HG03442 (cell line): Measurements from ENCODE around the gene CSPG4.
A peak's percentile ranks its signal among the peaks of the same experiment; 100 is the strongest.

Experiments
- ATAC-seq: cut with Tn5 transposase; IDR thresholded peaks from one replicate; pipeline ENCODE4 v1.9.1; 2021; ENCODE audit warnings: mild to moderate bottlenecking, moderate library complexity; ENCODE audit not compliant: unreplicated experiment

CSPG4 gene

DNA sequence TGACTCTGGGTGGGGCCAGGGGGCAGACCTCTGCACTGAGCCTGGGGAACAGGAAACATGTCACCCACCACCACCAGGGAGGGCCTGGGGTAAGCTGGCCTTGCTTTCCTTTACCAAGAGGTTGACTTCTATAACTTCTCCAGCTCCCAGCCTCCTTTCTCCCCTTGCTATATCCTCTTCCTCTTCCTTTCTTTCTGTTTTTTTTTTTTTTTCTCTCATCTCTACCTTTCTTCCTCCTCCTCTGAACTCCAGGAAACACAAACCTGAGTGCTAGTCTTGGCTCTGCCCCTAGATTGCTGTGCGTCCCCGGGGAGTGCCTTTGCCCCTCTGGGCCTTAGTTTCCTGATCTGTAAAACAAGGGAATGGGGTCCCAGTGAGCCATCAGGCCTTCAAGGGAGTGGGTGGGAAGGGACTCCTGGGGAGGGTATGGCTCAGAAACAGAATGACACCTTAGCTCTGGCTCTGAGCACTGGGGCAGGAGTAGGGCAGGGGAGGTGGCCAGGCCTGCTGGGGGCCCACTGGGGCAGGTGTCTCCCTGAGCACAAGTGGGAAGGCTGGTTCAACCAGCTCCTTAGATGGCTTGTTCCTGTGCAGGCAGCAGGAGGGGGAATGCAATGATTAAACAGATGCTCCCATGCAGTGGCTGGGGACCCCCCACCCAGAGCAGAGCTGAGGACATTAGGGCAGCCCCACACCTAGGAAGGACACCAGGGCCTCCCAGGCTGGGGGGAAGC, 60.7 kb downstream of the CSPG4 start:
- ATAC-seq: no peak

DNA sequence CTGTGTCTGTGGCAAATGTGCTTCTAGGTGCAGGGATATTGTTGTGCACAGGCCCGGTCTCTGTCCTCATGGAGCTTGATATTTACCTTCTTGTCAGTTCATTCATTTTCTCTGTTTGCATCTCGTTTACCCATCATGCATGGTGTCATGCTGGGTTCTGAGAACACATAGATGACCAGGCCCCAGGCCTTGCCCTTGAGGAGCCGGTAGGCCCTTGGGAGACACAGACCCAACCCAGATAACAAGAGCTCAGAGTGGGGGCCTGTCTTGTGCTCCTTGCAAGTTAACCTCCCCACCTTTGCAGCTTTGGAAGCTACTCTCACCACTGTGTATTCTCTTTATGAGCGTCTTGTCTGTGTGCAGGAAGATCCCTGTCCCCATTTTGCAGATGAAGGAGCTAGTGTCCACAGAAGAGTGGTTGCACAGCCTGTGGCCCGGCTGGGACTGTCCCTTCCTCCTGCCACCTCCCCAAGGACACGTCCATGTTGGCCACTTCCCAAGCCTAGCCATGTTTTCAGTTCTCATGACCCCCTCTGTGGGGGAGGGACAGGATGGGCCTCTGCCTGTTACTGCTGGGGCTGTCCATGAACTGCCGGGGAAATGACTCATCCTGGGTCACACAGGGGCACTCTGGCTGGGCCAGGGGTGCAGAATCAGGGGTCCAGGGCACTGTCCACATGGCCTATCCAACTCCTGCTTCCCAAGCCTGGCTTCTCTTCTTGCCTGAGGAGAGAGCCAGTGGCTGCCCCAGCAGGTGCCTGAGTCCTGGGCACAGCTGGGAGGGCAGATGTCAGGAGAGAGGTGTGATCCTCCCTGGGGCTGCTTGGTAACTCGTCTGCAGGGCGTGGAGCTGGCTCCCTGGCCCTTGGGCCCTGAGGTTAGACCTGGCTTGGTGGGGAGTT, 61.5 kb downstream of the CSPG4 start:
- no peak for ATAC-seq

GRCh38 chr15:75649848-75650247, 62.8 kb downstream of the CSPG4 start:
- ATAC-seq: no peak

DNA sequence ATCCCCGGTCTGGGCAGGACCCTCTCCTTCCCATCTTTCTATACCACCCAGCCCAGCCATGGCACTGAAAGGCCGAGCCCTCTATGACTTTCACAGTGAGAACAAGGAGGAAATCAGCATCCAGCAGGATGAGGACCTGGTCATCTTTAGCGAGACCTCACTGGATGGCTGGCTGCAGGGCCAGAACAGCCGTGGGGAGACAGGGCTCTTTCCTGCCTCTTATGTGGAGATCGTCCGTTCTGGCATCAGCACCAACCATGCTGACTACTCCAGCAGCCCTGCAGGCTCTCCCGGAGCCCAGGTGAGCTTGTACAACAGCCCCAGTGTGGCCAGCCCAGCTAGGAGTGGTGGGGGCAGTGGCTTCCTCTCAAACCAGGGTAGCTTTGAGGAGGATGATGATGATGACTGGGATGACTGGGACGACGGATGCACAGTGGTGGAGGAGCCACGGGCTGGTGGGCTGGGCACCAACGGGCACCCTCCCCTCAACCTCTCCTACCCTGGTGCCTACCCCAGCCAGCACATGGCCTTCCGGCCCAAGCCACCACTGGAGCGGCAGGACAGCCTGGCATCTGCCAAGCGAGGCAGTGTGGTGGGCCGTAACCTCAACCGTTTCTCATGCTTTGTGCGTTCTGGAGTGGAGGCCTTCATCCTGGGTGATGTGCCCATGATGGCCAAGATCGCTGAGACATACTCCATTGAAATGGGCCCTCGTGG, 63.4 kb downstream of the CSPG4 start:
- ATAC-seq: no peak

- no peak for ATAC-seq
Observed at GRCh38 chr15:75648156-75649000, 64.3 kb downstream of the CSPG4 start.

DNA sequence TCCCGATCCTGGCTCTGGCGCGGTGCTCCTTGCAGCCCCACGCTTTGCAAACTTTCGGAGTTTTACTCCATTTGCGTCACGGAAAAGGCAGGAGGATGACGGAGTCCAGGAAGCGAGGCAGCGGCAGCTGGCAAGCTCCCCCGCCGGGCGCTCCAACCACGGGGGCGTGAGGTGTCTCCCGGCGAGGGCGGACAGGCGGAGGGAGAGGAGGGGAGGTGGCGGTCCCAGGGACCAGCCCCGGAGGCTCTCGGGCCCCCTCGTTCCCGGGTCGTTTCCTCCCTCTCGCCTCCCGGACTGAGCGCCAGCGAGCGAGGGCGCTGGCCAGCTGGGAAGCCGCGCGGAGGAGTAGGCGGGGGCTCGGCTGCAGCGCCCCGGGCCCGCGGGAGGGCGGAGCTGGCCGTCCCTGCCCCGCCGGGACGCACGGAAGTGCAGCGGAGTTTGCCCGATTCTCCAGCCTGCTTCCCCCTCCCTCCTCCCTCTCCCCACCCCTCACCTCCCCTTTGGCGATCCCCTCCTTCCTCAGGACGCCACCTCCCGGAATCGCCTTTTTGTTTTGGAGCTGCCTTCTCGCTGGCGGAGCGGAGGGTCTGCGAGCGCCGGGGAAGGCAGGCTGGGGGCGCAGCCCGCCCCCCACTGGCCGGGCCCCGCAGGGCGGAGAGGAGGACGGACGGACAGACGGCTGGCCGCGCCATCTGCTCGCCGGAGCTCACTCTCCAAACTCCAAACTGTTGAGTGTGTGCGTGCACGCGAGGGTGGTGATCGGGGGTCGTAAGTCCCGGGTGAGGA, 65.1 kb downstream of the CSPG4 start, which contains the start of gene SNX33:
TSS of gene SNX33 (plus strand) at position 543 of the 786 bp plus-strand sequence. CDS start 1,191 bp downstream, outside the sequence.
- no peak for ATAC-seq

DNA sequence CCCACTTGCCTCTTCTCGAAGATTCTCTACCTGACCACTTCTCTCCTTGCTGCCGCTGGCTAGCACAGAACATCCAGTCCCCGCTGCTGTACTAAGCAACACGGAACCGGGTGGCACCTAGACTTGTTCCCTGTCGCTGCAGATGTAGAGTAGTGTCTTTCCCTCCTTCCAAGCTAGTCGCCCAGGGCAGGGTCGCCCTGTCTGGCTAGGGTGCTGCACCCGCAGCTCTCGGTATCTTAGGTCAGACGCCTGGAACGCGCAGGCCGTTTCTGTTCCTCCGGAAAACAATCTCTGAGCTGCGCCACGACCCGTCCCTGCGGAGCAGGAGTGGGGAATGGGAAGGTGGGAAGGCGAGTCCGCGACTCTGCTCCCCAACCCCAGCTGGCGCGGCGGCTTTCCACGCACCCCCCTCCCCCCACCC, 65.7 kb downstream of the CSPG4 start:
- ATAC-seq: no peak

DNA sequence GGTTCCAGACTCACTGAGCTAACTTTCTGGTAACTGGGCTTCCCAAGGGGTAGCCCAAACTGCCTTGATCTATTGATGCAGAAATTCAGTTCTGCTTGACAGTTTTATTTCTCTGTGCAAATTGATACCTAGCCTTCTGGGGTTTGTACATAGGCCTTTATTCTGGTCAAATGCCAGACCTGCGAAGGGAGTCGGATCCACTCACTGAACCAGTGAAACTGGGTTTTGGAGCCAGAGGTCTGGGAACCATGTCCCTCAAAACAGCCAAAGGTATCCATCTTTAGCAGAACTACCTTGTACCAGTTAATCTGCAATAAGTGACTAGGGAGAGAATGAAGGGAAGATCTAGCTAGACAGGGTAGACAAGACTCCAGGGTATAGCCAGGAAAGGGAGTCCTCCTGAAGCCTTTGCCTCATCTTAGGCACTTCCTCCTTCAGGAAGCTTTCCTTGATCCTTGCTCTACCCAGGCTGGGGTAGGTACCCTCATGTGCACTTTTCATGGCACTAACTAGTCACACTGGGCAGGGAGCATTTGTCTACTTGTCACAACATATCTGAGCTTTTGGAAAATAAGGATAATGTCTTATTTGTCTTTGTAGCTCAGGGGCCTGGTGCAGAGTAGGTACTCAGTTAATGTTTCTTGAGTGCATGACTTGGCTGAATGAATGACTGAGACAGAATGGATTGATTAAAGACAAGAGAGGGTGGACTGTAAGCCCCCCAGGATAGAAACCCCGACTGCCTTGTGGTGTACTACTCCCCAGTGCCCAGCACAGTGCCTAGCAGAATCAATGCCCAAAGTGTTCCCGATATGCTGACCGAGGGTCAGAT, 66.3 kb downstream of the CSPG4 start:
- no peak for ATAC-seq

DNA sequence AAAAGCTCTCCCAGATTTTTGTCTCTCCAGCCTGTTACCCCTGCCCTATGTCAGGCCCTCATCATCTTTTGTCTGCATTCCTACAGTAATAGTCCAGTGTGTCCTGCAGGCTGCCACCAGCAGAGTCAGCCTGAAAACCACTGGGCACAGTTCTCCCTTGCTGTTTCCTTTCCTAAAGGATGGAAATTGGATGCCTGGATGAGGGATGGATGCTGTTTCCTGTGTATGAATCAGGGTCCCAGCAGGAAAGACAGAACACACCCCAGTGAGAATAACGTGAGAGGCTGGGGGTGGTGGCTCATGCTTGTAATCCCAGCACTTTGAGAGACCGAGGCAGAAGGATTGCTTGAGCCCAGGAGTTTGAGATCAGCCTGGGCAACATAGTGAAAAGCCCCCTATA, 68.3 kb downstream of the CSPG4 start:
- no peak for ATAC-seq

DNA sequence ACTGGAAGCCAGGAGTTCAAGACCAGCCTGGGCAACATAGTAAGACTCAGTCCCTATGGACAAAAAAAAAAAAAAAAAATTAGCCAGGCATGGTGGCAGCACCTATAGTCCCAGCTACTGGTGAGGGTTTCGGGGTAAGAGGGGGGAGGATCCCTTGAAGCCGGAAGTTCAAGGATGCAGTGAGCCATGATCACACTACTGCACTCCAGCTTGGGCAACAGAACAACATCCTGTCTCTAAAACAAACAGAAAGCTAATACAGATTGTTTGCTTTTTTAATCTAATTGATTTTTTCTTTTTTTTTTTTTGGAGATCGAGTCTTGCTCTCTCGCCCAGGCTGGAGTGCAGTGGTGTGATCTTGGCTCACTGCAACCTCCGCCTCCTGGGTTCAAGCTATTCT, 71.0 kb downstream of the CSPG4 start:
- ATAC-seq: no peak

DNA sequence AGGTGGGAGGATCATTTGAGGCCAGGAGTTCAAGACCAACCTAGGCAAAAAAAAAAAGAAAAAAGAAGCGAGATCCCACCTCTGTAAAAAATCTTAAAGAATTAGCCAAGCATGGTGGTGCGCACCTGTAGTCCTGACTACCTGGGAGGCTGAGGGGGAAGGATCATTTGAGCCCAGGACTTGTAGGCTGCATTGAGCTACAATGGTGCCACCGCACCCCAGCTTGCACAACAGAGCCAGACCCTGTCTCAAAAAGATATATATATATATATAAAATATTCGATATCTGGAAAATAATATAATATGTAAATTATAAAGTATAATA, 71.5 kb downstream of the CSPG4 start:
- ATAC-seq: no peak

DNA sequence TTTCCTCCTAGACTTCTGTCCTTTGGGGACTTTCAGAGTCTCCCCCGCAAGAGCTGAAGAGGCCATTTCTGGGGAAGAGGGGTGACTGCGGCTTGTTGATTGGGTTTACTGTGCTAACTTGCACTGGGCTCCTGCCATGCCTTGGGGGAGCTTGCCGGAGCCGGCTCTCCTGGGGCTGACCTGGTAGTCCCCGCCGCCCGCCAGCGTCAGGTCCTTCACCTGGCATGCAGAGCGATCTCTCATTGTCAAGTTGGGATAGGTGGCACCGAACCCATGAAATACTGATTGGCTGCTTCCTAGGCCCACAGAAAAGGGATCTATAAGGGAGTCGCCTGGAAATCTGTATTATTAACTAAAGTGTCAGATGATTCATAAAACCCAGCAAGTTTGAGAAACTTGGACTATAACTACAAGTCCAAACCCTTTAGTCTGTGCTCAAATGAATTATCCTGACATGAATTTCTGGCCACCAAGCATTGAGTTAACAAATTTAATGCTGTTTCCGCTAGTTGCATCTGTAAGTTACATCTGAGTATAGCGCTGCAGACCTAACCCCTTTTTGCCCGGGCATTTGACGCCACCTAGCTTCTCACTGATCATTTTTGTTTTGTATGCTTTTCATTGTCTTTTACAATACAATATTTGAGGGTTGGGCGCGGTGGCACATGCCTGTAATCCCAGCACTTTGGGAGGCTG, 72.0 kb downstream of the CSPG4 start:
- peak; percentile 17 for ATAC-seq

GRCh38 chr15:75639709-75640482, 72.8 kb downstream of the CSPG4 start, which contains the start of gene IMP3:
Gene IMP3 (minus strand): TSS chr15:75640224. CDS start chr15:75640168, 56 bp downstream.
- ATAC-seq: peak; percentile 86

- ATAC-seq: no peak
Observed at GRCh38 chr15:75639191-75639708, 73.4 kb downstream of the CSPG4 start.

GRCh38 chr15:75637245-75638009, 75.2 kb downstream of the CSPG4 start:
- ATAC-seq: no peak

DNA sequence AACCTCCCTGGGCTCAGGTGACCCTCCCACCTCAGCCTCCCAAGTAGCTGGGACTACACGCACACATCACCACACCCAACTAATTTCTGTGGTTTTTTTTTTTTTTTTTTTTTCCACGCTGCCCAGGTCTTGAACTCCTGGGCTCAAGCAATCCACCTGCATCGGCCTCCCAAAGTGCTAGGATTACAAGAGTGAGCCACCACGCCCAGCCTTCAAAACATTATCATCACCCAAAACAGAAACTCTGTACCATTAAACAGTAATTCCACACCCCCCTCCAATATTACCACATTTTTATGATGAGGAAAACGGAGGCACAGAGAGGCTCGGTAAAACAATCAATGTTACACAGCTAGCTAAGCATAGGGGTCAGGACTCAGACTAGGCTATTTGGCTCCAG, 76.6 kb downstream of the CSPG4 start:
- ATAC-seq: no peak
